ENCODE results near the gene RAB36. TPM values are rescaled to one million over a fixed set of nuclear protein-coding genes. Genes with fewer than 3 reads are reported as not detected.

The RAB36 gene
- total and polyA plus RNA-seq, 2 donors (not counting 1 experiment from before 2014, with no cell fraction given): 1.1 to 3.3 TPM

DNA sequence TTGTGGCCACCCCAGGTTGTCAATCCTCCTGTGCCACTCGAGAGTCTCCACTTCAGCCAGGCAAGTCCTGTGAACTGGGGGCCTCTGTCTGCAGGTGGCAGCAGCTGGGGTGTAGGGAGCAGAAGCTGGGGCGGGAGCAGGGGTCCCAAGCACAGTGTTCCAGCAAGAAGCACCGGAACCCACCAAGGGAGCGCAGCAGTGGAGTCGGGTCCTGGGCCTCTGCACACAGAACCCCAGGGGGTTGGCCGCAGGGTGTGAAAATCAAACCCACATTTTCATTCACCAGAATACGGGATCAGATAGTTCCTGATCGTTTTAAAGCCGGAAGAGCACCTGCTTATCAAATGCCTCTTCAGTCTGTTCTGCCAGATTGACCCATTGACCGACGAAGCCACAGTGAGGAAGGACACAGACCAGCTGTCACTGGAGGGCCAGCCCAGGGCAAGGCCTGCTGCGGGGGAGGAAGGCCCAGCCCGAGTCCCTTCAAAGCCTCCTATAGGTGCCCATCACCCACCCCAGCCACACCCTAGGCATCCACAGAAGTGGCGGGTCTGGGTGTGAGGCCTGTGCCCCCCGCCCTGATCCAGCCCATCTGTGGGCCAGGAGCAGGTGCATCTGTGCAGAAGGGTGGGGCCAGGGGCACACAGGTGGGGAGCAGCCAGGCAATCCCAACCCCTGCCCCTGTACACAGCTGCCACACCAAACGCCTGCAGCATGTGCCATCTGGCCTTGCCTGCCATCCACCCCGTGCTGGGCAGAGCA lies 37.6 kb upstream of the RAB36 start:
- Histone ChIP-seq H3K4me3 (ENCODE audit: control extremely low read depth in 1 of 5, extremely low read depth in 1 of 5, insufficient read depth in 1 of 5, low read depth in 2 of 5, low read length in 4 of 5) (no peak overlapping the region), H3K4me2 (replicated peaks; ENCODE audit: low read depth, low read length, poor library complexity, severe bottlenecking) (no peak overlapping the region), H3K9me3 (ENCODE audit: control extremely low read depth in 1 of 3, control insufficient read depth in 2 of 3, insufficient read depth in 1 of 3, low read length in 2 of 3) (no peaks in the 10 kb centered on the region), H3K9ac (ENCODE audit: low read length) (no peak overlapping the region), H3K36me3 (replicated peaks in 1 of 2; ENCODE audit: control extremely low read depth in 1 of 2, control insufficient read depth in 1 of 2, extremely low read depth in 1 of 2, insufficient read depth in 2 of 2, low read length in 1 of 2) (no peaks in the 10 kb centered on the region), H2AFZ (ENCODE audit: insufficient read depth, low read depth, low read length, poor library complexity, severe bottlenecking) (no peak overlapping the region), H3K27ac (ENCODE audit: low read length in 2 of 2) (no peak overlapping the region), H3K27me3 (replicated peaks in 1 of 4; ENCODE audit: control extremely low read depth in 1 of 4, control insufficient read depth in 3 of 4, insufficient read depth in 4 of 4, low read length in 3 of 4) (no peaks in the 10 kb centered on the region), H3K79me2 (ENCODE audit: control insufficient read depth, insufficient read depth, low read length) (no peaks in the 10 kb centered on the region), H3K4me1 (ENCODE audit: control insufficient read depth in 2 of 2, insufficient read depth in 2 of 2, low read length in 2 of 2) (no peaks in the 10 kb centered on the region), H4K20me1 (ENCODE audit: control insufficient read depth, insufficient read depth, low read length, poor library complexity, severe bottlenecking) (no peaks in the 10 kb centered on the region)
- intact Hi-C loops (cut with micrococcal nuclease): no loop called here
- no peak for TF ChIP-seq EZH2 (IDR thresholded peaks at IDR 0.05; ENCODE audit: borderline replicate concordance, insufficient read depth, low read depth, low read length, poor library complexity, severe bottlenecking)
- TF ChIP-seq, protein P1, sequence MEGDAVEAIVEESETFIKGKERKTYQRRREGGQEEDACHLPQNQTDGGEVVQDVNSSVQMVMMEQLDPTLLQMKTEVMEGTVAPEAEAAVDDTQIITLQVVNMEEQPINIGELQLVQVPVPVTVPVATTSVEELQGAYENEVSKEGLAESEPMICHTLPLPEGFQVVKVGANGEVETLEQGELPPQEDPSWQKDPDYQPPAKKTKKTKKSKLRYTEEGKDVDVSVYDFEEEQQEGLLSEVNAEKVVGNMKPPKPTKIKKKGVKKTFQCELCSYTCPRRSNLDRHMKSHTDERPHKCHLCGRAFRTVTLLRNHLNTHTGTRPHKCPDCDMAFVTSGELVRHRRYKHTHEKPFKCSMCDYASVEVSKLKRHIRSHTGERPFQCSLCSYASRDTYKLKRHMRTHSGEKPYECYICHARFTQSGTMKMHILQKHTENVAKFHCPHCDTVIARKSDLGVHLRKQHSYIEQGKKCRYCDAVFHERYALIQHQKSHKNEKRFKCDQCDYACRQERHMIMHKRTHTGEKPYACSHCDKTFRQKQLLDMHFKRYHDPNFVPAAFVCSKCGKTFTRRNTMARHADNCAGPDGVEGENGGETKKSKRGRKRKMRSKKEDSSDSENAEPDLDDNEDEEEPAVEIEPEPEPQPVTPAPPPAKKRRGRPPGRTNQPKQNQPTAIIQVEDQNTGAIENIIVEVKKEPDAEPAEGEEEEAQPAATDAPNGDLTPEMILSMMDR (IDR thresholded peaks at IDR 0.05): no peak
- POLR2A ChIA-PET: no interaction called here
- H3K4me3 Mint-ChIP-seq: no peak overlapping the region
- 71% methylated on average over 16 of the region's 17 CpGs for WGBS (ENCODE audit: insufficient coverage)
- H3K27me3 Mint-ChIP-seq: no peaks in the 10 kb centered on the region
- ATAC-seq (ENCODE audit: low read depth): no peak
- peaks cover 3% of the 10 kb centered on the region for H3K4me1 Mint-ChIP-seq
- H3K27ac Mint-ChIP-seq: no peak overlapping the region
- CTCF ChIA-PET: interaction anchor here (1.0 to 1.3 kb wide), 2 partner anchors 20 to 148 kb away, joined by 3 to 4 read pairs; no protein-coding TSS in a partner anchor
- H3K9me3 Mint-ChIP-seq (ENCODE audit: insufficient read depth): no peaks in the 10 kb centered on the region
- no peak for DNase-seq

All from B cell (primary cell).